Fibroblast of skin of abdomen (primary cell): ENCODE measurements around the gene LYZL1.
"Not testable (repeated sequence)": the region's sequence is repeated elsewhere in the genome, so short reads cannot be mapped to it uniquely, and the experiment has no call there.

Experiments used
- DNase-seq: peaks from one replicate; pipeline ENCODE4 v3.0.0-alpha.2; 2013

Gene LYZL1

DNA sequence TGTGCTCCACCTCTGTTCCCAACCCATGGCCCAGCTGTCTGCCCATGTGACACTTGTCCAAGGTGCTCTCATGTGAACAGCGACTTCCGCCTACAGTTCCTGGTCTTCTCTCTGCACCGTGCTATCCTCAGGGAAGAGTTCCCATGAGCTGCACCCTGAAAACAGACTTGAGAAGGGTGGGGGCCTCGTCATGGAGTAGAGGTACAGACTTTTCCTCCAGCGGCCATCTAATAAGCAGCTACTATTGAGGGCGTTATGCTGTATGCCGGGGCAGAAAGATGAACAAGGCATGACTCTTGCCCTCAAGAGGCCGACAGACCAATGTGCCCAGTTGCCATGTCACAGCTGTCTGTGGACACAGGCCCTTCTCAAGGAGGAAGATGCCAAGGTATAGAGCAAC lies 25.4 kb upstream of the LYZL1 start:
- no peak for DNase-seq

DNA sequence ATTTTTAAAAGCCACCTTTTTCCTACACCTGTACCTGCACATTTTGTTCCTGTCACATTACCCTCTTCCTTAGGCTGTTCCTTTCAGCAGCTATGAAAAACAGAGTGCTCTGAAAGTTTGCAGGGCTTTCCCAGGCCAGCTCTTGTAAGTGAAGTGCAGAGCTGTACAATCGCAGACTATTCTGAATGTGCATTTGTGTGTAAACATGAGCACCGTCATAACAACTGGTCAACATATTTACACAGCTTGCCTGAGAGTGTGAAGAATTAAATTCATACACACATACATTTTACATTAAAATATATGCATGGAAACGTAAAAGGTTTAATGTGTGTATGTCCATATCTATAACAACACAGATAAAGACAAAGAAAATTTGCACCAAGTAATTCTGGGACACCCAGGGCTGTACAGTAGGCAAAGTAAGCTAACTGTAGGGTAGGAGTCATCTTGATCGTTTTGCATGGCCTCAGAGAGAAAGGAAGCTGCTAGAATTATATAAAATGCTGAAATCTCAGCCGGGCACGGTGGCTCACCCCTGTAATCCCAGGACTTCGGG lies 23.6 kb upstream of the LYZL1 start:
- DNase-seq: no peak

DNA sequence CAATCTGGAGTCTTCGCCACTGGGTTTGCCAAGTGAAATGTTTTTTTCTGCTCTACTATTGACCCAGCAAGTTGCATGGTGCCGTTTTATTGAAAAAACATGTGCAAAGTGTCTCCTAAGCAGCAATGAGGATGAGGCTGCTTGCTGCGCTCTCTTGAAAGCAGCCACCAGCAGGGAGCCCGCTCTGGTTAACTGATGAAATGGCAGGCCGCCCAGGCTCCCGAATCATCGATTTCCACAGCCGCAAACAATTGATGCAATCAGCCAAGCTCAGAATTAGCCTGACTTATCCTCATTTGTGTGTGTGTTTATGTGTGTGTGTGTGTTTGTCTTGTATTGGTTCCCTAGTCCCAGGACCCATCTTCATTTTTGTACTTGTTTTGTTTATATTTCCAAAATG lies 22.2 kb upstream of the LYZL1 start:
- peak; percentile 34 for DNase-seq

DNA sequence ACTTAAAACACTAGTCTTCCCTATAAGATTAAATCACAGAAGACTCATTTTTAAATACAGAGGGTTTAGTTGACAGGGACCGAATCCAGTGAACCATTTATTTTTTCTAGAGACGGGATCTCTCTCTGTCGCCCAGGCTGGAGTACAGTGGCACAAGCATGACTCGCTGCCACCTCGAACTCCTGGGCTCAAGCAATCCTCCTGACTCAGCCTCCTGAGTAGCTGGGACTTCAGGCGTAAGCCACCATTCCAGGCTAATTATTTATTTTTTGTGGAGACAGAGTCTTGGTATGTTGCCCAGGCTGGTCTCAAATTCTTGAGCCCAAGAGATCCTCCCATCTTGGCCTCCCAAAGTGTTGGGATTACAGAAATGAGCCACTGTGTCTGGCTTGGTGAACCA lies 20.9 kb upstream of the LYZL1 start:
- DNase-seq: no peak

DNA sequence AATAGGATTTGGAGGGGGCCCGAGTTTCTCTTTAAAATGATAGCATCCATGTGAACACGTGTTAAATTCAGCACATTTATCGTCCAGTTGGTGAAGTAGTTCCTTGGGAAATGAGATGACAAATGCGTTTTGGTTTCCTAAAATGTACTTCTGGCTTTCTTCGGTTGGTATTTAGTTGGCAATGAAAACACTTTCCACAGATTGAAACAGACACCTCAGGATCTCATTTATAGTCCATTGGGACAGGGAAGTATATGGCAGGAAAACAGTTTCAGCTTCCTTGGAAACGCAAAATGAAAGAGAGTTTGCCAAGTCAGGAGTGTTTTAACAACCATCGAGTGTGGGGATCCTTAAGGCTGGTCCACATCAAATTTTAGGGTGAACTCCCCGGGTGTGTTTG lies 19.4 kb upstream of the LYZL1 start:
- DNase-seq: no peak

DNA sequence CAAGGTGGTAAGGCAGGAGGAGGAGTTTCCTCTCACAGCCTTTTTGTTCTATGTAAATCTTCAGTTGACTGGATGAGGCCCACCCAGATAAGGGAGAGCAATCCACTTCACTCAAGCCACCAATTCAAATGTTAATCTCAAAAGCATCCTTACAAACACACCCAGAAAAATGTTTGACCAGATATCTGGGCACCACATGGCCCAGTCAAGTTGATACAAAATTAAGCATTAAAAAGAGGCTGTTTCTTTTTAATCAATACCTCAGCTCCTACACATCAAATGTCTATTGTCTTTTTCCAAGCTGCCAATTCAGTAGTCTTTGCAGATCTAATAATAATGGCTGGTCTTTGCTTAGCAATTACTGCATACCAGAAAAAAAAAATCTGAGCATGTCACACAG lies 18.0 kb upstream of the LYZL1 start:
- no peak for DNase-seq

DNA sequence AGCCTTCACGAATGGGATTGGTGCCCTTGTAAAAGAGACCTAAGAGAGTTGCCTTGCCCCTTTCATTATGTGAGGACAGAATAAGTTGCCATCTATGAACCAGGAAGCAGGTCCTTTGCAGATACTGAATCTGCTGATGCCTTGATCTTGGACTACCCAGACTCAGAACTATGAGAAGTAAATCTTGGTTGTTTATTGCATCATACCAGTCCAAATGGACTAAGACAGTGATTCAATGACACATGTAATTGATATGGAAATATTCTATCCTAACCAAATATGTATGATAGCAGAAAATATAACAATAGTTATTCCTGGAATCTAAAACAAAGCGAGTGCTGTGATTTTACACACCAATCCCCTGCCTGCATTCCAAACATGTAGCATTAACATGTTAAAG lies 17.0 kb upstream of the LYZL1 start:
- DNase-seq: no peak

DNA sequence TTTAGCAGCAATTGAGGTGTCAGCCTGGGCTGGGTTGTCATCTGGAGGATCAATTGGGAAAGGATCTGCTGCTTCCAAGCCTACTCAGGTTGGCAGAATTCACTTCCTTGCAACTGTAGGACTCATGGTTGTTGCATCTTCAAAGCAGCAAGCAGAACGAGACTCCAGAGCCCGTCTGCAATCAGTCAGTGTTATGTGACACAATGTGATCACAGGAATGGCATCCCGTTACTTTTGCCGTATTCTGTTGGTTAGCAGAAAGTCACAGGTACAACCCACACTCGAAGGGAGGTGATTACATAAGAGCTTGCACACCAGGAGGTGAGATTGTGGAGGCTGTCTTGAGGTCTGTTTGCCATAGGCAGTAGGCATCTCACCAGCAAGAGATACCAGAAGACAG lies 15.4 kb upstream of the LYZL1 start:
- no peak for DNase-seq

DNA sequence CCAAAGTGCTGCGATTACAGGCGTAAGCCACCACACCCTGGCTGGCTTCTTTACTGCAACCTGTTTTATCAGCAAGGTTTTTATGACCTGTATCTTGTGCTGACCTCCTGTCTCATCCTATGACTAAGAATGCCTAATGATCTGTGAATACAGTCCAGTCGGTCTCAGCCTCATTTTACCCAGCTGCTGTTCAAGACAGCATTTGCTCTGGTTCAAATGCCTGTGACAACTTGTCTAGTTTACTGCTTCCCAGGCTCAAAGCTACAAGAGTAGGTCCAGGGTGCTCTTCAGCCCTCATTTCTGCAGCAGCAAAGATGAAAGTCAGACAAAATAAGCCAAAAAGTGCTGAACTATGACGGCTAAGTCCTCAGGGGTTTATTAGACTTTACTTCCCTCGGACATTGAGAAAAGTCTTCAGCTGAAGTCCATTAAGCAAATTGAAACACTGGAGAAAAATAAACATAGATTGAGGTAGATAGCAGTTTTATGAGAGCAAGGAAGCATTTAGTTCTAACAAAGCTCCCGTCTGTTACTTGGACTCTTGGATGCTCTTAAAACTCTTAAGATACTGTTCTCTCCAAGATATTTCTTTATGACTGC lies 12.5 kb upstream of the LYZL1 start:
- no peak for DNase-seq

DNA sequence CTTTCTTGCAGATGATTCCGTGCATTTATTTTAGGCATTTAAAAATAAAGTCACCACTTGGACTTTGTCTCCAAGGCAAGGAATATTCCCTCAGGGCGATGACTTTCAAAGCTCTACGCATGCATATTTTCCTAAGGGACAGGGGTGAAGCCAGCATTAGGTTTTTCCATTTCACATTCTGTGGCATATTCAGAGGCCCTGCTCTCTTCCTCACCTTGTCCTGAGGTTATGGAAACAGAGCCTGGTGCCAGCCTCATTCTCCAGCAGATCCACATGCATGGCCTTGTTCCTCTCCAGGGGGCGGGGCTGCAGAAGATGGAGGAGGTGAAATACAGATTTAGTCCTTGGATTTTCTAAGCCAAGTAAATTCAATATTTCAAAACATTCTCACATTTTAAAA lies 11.6 kb upstream of the LYZL1 start:
- DNase-seq: no peak

DNA sequence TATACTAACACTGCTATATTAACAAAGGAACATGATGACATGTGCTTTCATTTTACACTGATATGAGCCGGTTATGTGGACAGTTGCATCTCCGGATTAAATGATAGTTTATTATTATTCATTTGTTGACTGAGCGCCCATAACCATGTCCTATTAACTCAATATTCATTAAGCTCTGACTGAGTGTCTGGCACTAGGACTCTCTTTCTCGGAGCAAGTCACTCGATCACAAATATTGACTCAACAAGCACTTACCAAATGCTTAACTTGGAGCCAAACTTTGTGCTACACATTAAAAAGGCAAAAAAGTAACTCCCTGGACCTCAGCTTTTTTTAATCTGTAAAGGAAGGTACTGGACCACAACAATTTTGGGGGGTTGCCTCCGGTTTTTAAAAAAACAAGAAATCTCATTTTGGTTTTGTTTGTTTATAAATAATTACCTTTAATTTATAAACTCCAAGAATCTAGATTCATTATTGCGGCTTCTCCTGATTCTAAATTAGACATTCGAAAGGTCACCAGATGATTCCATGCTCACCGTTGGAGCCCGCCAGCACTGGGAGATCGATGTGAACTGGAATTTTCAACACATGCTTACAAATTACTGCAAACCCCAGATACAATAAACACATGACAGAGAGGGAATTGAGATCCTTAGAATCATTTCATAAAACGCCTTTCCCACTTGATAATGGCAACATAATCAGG lies 8.9 kb upstream of the LYZL1 start:
- DNase-seq: no peak

DNA sequence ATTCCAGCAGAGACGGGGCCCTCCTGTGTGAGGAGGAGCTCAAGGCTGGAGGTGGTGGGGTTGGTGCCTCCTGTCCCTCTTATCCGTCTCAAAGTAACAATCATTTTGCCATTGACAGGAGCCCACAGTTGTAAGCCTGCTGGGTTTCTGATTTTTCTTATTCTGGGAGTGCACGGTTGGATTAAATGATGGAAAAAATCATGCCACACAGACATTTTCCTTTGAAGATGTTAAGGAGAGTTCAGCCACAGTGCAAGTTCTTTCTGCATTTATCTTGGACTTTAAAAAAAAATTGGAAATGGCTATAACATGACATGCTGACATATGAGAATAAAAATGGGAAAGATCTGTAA lies 8.4 kb upstream of the LYZL1 start:
- no peak for DNase-seq

DNA sequence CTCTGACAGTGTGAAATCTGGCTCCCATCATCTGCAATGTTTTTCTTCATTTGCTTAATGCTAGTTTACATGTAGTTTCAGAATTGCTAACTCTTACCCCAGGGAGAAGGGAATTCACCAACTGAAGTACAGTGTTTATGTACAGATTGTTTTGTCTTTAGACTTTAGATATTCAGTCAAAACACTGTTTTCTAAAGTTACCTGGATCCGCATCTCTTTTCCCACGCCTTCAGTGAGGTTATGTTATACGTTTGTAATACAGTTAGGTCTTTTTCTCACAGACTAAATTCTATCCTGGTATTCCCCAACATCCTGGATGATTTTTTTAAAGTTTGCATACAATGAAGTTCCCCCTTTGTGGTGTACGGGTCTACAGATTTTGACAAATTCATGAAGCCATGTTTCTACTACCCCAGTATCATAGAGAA lies 3.2 kb upstream of the LYZL1 start:
- DNase-seq: no peak

DNA sequence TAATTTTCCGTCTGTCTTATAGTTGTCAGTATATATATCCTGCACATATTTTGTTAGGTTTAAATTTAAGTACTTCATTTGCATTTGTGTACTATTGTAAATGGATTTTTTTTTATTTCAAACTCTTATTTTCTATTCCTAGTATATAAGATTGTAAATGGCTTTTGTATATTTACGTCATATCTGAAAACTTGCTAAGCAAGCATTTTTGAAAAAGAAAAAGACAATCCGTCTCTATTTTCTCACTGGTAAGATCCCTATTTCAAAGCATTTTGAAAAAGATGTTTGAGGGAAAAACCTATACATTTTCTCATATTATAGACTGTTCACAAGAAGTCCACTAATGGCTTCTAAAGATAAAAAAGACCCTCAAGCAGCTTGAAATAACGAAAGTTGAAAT lies 1.2 kb upstream of the LYZL1 start:
- DNase-seq: no peak

DNA sequence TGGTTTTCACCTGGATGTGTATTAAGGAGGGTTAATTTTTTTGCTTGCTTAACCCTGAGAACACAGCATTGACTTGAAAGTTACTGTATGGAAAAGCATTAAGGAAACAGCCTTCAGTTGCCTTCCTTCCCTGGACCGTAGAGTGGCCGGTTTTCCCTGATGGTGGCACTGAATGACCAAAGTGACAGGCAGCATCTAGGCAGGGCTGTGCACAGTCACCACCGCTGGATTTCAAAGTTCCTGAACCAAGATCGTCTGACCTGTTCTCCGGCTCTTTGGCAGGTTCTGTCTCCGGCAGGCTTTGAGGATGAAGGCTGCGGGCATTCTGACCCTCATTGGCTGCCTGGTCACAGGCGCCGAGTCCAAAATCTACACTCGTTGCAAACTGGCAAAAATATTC lies 2.7 kb downstream of the LYZL1 start:
- not testable (repeated sequence) for DNase-seq

DNA sequence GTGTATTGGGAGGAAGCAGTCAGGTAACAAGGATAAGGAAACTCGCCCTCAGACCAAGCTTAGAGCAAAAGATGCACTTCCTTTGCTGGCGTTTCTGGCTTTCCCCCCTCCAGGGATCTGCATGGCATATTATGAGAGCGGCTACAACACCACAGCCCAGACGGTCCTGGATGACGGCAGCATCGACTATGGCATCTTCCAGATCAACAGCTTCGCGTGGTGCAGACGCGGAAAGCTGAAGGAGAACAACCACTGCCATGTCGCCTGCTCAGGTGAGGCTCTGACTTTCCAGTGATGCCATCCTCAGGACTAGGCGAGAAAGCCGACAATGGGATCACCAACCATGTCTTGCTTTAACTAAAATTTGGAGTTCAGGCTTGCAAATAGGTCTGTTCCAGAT lies 3.5 kb downstream of the LYZL1 start:
- not testable (repeated sequence) for DNase-seq

DNA sequence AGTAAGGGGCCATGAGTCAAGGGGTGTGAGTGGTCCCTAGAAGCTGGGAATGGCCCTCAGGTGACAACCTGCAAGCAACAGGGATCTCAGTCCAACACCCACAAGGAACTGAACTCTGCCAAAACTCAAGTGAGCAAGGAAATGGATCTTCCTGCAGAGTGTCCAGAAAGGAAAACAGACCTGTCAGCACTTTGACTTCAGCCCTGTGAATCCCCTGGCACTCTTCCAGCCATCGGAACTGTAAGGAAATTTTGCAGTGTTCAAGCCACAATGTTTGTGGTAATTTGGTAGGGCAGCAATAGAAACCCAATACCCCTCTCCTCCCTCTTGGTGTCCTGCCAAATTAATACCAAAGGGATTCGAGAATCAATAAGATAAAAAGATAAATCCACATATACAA lies 6.9 kb downstream of the LYZL1 start:
- DNase-seq: no peak

DNA sequence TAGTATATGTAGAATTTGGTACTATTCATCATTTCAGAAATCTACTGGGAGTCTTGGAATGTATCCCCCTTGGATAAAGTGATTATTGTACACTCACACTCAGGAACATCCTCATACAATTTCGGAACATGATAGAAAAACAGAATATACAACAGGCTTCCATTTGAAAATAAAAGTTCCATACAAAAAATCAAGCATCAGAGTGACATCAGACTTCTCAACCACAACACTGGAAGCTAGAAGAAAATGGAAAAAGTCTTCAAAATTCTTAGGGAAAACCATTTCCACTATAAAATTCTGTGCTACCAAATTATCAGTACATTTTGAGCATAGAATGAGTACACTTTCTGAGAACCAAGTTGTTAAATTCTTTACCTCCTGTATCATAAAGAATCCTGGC lies 8.8 kb downstream of the LYZL1 start:
- no peak for DNase-seq

DNA sequence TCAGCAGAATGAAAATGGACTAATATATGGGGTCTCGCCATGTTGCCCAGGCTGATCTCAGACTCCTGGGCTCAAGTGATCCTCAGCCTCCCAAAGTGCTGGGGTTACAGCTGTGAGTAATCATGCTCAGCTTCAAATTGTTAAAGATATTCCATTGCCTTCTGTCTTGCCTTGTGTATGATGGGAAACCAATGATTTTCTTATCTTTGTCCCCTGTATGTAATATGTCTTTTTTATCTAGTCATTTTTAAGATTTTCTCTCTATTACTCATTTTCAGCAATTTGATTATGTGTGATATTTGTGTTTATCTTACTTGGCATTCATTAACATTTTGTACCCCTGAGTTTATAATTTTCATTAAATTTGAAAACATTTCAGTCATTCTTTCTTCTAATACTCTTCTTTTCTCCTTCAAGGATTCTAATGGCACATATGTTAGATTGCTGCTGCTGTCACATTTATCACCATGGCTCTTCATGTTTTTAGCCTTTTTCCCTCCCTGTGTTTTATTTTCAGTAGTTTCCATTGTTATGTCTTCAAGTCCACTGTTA lies 12.6 kb downstream of the LYZL1 start:
- DNase-seq: no peak

DNA sequence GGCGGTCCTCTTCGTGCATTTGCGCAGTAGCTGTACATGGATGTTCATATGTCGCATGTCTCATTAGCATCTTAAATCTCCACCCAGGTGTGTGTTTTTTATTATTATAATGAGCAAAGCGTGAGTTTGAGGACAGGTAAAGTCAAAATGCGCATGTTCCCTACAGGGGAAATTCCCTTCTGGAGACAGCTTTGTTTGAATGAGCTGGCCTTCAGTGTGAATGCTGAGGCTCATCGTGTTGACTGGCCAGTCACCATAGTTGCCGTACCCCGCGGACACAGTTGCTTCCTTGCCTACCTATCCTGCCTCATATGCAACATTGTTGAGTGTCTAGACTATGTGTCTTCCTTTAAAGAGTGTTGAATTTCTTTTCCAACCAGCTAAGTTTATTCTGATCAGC lies 13.6 kb downstream of the LYZL1 start:
- DNase-seq: no peak

DNA sequence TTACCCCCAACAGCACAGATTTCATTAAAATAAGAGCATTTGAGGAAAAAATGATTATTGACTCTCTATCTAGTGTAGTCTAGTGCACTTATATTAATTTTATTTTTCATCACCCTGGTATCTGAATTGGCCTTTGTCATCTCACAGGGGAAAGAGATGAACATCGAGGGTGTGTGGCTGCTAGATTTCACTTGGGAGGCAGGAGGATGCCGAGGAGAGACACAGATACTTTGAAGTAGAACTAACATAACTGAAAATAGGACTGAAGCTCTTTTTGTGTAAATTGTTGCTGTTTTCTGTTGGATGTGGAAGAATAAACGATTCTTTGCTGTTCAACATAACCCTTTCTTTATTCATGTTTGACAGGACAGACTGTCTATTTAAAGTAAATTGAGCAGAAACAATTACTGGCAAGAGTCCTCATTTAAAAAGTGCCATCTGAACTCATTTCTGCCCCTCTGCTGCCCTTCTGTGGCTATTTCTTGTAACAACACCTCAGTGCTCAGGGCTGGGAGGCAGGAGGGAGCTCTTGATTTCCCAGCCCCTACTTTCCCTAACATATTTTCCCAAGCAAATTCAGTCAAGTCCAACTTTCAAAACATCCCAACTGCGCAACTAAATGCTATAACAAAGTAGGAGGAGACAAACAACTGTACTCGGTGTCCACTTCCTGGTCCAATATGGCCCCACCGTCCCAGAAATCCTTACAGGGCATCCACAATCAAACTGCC lies 15.6 kb downstream of the LYZL1 start:
- DNase-seq: peak; percentile 66

DNA sequence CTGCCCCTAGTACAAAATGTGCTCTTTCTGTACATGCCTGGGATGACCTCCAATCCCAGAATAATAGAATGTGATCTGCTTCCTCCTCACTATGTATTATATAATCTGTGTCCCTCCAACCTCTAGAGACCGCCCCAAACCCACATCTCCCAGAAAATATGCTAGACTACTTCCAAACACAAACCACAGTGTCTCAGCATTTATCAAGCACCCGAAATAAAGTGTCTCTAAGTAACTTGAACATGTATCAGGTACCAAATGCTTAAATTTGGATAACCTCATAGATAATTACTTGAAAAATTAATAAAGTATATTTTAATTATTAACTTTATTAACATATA lies 16.1 kb downstream of the LYZL1 start:
- no peak for DNase-seq

DNA sequence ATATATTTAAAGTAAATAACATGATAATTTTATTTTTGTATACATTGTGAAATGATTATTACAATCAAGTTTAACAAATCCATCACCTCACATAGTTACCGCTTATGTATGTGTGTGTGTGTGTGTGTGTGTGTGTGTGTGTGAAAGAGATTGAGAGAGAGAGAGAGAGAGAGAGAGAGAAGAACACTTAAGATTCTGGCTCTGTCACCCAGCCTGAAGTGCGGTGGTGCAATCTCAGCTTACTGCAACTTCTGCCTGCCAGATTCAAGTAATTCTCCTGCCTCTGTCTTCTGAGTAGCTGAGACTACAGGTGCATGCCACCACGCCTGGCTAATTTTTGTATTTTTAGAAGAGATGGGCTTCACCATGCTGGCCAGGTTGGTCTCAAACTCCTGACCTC lies 17.8 kb downstream of the LYZL1 start:
- DNase-seq: no peak

DNA sequence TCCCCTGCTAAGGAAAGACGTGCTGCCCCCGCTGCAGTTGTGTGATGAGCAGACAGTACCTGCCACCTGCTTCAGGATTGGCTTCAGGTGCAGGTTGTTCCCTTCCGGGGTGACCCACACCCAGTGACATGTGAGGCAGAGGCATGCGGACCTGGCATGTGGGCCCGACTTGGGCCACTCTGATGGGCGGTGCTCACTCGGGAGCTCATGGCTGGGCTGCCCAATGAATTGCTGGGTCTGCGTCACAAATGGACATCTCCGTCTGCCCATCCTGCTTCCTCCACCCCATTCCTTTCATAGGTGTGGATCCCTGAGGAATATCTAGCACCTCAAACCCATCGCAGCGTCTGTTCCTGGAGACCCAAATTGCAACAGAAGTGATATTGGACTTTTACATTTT lies 19.3 kb downstream of the LYZL1 start:
- DNase-seq: not testable (repeated sequence)
